HG02623 (cell line): Measurements from ENCODE around the gene POLH.
"Not testable (repeated sequence)": the region's sequence is repeated elsewhere in the genome, so short reads cannot be mapped to it uniquely, and the experiment has no call there.

Source experiments
- ATAC-seq: cut with Tn5 transposase; IDR thresholded peaks from one replicate; pipeline ENCODE4 v1.9.1; 2021; ENCODE audit warnings: moderate library complexity; ENCODE audit not compliant: unreplicated experiment

The POLH gene

DNA sequence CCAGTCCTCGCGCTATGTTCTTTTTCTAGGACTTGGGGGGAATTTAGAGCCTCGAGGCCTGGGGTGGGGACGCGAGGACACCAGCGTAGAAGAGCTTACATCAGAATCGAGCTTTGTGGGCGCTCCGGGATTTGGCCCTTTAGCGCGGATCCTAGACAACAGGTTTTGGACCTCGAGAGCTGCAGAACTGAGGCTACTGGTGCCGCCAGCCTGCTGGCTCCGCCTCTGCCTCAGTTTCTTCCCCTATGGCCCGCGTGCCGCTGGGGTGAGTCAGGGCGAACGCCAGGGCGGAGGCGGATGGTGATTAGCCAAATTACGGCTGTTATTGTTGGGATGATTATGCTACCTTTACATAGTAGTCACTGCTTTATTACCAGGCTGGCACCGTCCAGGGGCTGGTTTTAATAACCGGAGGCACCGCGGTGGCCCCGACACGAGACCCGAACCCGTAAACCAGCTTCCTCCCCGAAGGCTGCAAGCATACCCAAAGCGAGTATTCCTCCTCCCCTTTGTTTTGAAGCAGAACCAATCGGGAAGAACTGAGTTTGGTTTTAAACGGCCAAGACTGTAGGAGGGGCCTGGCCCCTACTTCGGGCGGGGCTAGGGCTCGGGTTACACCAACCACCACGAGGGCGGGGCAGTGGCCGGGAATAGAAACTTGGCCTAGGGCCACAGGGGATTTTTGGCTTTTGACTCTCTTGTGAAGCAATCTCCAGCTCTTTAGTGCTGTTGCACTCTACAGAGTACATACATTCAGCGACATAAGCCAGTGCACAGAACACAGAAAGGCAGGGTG, 53.7 kb downstream of the POLH start:
- ATAC-seq, result peak; percentile 56

DNA sequence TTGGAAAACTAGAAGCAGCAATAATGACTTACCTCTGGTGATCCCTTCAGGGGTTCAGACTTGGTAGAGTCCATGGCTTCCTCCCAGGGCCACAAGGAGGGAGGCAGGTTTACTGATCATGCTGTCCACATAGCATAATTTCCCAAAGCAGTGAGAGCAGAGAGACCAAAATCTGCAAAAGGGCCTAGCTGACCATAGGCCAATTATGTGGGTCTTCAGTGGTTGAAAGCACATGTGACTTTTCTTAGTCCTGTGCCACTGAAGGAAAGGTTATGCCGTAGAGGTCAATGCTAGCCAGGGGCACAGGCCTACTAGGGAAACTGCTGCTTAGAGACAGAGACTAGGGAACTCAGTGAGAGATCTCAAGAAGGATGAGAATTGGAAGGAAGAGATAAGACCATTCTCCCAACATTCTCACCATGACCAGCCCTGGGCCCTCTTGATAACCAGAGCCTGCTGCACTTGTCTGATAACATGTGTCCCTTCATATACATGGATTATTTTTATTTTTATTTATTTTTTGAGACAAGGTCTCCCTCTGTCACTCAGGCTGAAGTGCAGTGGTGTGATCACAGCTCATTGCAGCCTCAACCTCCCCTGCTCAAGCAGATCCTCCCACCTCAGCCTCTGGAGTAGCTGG, 55.1 kb downstream of the POLH start:
- ATAC-seq, result no peak

DNA sequence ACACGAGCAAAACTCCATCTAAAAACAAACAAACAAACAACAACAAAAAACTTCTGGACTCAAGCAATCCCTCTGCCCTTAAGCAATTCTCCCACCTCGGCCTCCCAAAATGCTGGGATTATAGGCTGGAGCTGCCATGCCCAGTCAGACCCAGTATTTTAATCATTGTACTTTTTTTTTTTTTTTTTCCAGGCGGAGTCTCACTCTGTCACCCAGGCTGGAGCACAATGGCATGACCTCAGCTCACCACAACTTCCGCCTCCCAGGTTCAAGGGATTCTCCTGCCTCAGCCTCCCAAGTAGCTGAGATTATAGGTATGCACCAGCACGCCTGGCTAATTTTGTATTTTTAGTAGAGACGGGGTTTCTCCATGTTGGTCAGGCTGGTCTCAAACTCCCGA, 57.0 kb downstream of the POLH start:
- ATAC-seq, result not testable (repeated sequence)

DNA sequence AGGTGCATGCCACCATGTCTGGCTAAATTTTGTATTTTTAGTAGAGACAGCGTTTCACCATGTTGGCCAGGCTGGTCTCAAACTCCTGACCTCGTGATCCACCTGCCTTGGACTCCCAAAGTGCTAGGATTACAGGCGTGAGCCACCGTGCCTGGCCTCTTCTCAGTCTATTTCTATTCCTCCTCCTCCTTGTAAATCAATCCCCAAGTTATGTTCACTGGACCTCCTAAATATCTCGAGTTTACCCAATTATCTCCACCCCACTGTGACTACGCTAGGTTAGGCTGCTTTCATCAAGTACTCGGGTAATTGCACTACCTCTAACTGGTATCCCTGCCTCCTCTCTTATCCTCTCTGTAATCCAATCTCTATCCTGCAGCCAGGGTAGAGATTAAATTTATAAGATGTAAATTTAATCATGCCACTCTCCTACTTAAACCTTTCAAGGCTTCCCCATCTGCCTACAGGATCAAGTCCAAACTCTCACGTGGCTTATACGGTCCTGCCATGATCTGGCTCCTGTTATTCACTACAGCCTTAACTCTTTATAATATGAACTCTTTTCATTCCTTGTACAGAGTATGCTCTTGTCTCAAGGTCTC, 58.8 kb downstream of the POLH start:
- no peak for ATAC-seq

DNA sequence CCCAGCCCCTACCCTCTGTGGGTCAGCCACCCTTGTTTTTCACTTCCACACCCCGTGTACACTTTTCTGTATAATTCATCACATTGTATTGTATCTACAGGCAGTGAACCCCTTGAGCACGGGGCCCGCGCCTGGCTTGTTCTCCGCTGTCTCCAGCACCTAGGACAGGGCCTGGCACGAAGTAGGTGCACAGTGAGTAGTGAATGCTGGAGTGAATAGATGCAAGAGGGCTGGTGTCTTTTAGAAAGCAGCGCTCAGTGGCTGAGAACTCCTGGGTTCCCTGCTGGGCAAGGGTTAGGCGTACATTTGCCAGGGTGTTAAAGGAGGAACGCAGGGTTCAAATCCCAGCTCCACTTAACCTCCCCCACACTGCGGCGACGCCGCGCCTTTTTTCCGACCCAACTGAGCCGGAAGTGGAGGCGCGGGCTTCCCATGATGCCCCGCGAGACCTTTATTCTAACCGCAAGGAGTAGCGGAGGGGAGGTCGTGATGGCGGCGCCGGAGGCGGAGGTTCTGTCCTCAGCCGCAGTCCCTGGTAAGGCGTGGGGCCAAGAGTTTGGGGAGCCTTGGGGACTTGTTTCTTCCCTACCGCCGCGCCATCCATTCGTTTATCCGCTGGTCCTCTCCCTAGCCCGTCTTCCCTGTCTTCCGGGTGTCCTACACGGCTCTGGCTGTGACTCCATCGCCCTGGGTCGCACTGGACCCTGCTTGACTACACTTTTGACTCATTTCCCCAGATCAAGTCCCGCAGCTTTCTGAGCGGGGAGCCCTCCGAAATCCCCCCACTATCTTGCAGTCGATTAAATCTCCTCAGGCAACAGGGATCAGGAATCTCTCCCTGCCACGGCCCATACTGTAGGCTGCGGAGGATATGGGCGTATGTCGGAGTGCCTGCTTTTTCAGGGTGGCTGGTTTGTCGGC, 59.7 kb downstream of the POLH start, which contains the start of gene MAD2L1BP:
Gene MAD2L1BP, plus strand, starts transcription at position 454 of the 921 bp plus-strand sequence. Its CDS starts 36 bp downstream, at position 490.
- peak; percentile 76 for ATAC-seq

DNA sequence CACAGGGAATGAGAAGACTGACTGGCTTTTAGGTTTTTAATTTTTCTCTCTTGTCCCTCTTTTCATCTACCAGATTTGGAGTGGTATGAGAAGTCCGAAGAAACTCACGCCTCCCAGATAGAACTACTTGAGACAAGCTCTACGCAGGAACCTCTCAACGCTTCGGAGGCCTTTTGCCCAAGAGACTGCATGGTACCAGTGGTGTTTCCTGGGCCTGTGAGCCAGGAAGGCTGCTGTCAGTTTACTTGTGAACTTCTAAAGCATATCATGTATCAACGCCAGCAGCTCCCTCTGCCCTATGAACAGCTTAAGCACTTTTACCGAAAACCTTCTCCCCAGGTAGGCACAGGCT, 60.3 kb downstream of the POLH start:
- ATAC-seq, result no peak

DNA sequence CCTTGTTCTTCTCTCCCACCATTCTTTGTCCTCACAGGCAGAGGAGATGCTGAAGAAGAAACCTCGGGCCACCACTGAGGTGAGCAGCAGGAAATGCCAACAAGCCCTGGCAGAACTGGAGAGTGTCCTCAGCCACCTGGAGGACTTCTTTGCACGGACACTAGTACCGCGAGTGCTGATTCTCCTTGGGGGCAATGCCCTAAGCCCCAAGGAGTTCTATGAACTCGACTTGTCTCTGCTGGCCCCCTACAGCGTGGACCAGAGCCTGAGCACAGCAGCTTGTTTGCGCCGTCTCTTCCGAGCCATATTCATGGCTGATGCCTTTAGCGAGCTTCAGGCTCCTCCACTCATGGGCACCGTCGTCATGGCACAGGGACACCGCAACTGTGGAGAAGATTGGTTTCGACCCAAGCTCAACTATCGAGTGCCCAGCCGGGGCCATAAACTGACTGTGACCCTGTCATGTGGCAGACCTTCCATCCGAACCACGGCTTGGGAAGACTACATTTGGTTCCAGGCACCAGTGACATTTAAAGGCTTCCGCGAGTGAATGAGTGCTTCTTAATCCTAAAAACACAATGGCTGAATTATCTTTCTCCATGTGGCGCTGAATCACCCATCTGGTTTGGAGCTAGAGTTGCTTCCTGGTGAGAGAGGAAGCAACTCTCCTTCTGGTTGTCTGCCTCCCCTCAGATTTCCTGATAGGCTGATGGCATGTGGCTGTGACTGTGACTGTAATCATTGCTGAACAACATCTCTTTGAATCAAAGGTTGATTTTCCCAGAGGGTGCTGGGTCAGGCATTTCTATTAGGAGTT, 64.2 kb downstream of the POLH start:
- ATAC-seq, result no peak

DNA sequence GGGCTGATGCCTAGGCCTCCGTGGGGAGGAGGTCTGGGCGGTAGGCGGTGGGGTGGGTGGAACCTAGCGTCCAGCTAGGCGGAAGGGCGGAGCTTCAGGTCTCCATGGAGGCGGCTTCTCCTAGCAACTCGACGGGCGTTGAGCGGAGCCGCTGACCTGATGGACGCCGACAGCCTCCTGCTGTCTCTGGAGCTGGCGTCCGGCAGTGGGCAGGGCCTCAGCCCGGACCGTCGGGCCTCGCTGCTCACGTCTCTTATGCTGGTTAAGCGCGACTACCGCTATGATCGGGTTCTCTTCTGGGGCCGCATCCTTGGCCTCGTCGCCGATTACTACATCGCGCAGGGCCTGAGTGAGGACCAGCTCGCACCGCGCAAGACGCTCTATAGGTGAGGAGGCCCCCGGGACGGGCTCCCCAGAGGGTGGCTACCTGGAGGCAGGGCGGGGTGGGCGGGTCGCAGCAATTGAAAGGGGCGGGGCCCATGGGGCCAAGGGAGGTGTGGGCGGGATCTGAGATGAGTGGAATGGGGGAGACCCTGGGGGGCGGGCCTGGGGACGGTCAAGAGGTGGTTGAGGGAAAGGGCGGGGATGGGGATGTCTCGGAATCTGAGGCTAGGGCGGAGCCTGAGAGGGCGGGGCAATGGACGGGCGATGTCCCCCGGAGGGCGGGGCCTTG, 69.1 kb downstream of the POLH start, which contains the start of gene RSPH9:
Gene RSPH9, plus strand, starts transcription at position 97 of the 673 bp plus-strand sequence. Its CDS starts 63 bp downstream, at position 160.
- no peak for ATAC-seq

DNA sequence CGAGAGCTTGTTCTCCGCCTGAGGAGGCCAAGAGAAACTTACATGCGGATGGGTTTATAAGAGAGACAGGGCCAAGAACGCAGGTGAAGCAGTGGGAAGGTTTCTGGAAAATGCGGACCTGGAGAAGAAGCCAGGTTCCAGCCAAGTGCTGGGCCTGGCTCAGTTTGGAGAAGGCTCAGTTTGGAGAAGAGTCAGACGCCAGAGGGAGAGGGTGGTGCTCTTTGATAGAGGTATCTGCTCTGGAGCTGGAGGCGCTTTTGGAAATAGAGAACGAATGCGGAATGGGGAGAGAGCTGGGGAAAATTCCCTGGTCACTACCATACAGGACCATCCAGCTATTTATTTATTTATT, 69.6 kb downstream of the POLH start:
- no peak for ATAC-seq

DNA sequence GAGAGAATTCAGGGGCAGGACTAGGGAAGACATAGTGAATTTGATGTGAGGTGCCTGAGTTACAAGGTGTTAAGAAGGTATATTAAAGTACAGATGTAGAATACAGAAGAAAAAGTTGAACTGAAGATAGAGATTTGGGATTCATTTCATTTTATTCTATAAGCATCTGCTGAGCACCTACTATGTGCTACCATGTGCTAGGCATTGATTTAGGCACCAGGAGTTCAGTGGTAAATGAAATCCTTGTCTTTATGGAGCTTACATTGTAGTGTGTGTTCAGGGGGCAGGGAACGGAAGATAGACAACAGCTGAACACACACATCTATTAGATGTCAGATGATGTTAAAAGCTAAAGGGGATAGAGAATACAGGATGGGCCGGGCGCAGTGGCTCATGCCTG, 71.6 kb downstream of the POLH start:
- ATAC-seq, result no peak

DNA sequence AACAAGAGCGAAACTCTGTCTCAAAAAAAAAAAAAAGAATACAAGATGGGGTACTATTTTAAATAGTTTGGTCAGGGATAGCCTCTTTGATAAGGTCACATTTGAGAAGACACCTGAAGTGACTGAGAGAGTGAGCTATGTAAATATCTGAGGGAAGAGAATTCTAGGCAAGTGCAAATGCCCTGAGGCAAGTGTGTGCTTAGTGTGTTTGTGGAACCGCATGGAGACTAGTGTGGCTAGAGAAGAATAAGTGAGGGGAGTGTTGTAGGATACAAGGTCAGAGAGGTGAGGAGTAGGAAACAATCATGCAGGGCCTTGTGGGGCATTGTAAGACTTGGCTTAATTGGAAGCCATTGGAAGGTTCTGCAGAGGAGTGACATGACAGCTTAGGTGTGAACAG, 72.3 kb downstream of the POLH start:
- ATAC-seq, result no peak

DNA sequence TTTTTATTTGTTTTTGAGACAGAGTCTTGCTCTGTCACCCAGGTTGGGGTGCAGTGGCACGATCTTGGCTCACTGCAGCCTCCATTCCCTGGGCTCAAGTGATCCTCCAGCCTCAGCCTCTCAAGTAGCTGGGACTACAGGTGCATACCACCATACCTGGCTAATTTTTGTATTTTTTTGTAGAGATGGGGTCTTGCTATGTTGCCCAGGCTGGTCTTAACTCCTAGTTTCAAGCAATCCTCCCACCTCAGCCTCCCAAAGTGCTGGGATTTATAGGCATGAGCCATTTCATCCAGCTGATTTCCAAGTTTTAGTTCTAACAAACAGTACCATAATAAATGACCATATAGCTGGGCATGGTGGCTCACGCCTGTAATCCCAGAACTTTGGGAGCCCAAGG, 76.8 kb downstream of the POLH start:
- ATAC-seq, result not testable (repeated sequence)

DNA sequence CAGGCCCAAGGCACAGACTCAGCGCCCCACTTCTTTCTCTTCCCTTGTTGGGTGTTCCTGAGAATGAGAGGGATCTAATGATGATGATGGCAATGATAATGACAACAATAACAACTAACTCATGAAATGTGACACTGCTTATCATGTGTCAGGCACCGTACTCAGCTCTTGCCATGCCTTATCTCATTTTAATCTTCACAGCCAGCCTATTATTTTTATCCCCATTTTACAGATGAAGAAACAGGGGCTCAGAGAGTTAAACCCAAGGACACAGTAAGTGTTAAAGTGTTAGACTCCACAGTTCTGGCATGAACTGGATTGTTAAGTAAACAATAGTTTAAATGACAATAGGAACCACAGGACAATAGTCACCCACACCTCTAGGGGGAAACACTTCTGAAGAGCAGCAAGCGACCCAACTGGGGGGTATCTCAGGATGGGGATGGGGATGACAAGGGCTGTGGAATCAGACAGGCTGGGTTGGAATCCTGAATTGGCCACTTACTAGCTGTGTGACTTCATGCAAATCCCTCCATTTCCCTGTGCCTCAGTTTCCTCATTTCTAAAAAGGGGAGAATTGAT, 81.3 kb downstream of the POLH start:
- no peak for ATAC-seq

DNA sequence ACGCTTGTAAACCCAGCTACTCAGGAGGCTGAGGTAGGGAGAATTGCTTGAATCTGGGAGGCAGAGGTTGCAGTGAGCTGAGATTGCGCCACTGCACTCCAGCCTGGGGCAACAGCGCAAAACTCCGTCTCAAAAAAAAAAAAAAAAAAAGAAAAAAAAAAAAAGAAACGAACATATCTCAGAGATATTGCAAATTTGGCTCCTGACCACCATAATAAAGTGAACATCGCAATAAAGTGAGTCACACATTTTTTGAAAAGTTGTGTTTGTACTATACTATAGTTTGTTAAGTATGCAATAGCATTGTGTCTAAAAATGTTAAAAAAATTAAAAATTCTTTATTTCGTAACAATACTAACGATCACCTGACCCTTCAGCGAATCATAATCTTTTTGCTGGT, 82.2 kb downstream of the POLH start:
- no peak for ATAC-seq

DNA sequence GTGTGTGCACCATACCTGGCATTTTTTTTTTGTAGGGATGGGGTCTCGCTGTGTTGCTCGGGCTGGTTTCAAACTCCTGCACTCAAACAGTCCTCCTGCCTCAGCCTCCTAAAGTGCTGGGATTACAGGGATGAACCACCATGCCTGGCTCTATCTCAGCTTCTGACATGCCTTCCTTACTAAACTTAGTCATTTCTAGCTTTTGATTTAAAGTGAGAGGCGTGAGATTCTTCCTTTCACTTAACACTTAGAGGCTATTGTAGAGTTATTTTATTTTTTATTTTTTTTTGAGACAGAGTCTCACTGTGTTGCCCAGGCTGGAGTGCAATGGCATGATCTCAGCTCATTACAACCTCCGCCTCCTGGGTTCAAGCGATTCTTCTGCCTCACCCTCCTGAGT, 87.0 kb downstream of the POLH start:
- not testable (repeated sequence) for ATAC-seq
